T-helper 2 cell (primary cell): ENCODE data around the gene SEMA4C.

ENCODE experiments used
- DNase-seq, 5 experiments: peaks; one replicate each; pipeline versions ENCODE4 v3.0.0 to v3.0.0-alpha.2; 2012 to 2022

Gene SEMA4C

GRCh38 chr2:96880891-96881273 lies 11.0 kb upstream of the SEMA4C start:
- no peak for DNase-seq

GRCh38 chr2:96879545-96880040 lies 9.7 kb upstream of the SEMA4C start:
- no peak for DNase-seq

GRCh38 chr2:96878796-96879544 lies 9.1 kb upstream of the SEMA4C start:
- DNase-seq, result no peak

- no peak for DNase-seq
Measured at GRCh38 chr2:96878171-96878570, 8.3 kb upstream of the SEMA4C start.

GRCh38 chr2:96877631-96878092 lies 7.8 kb upstream of the SEMA4C start:
- DNase-seq, result no peak

- DNase-seq, result no peak
Measured at GRCh38 chr2:96877042-96877451, 7.2 kb upstream of the SEMA4C start.

GRCh38 chr2:96876269-96877041 lies 6.6 kb upstream of the SEMA4C start:
- DNase-seq, result no peak

- DNase-seq, result no peak
Measured at GRCh38 chr2:96875498-96876268, 5.8 kb upstream of the SEMA4C start.

- DNase-seq, result no peak
Measured at GRCh38 chr2:96874198-96874831, 4.4 kb upstream of the SEMA4C start.

- DNase-seq, result no peak
Measured at GRCh38 chr2:96873651-96874096, 3.8 kb upstream of the SEMA4C start.

- no peak for DNase-seq
Measured at GRCh38 chr2:96872591-96873349, 2.9 kb upstream of the SEMA4C start.

- peak in 4 of 5 experiments; percentile 22 to 77 (median 64) for DNase-seq
Measured at GRCh38 chr2:96870626-96871255, 861 bp upstream of the SEMA4C start.

- DNase-seq, result no peak
Measured at GRCh38 chr2:96869281-96869821, 529 bp downstream of the SEMA4C start.

- DNase-seq, result peak; percentile 31 to 80 (median 48)
Measured at GRCh38 chr2:96868555-96869280, 1.2 kb downstream of the SEMA4C start.

- DNase-seq, result peak in 1 of 5 experiments; percentile 27
Measured at GRCh38 chr2:96867756-96868554, 1.9 kb downstream of the SEMA4C start.

GRCh38 chr2:96866986-96867755 lies 2.7 kb downstream of the SEMA4C start:
- DNase-seq, result peak in 1 of 5 experiments; percentile 31

GRCh38 chr2:96866586-96866985 lies 3.3 kb downstream of the SEMA4C start:
- no peak for DNase-seq

GRCh38 chr2:96866149-96866548 lies 3.7 kb downstream of the SEMA4C start:
- no peak for DNase-seq
